ENCODE measurements around the gene PRR30.
"Not testable (repeated sequence)": the region's sequence is repeated elsewhere in the genome, so short reads cannot be mapped to it uniquely, and the experiment has no call there.

Gene PRR30

GRCh38 chr2:27139310-27139709 lies at the start of gene PRR30:
TSS of gene PRR30 (minus strand) at chr2:27139410. CDS start at chr2:27138329, 1,081 bp downstream.
- no peak for DNase-seq

- DNase-seq, result no peak
Measured at GRCh38 chr2:27186613-27187345, 47.6 kb upstream of the PRR30 start.

- DNase-seq, result no peak
Measured at GRCh38 chr2:27185331-27186026, 46.3 kb upstream of the PRR30 start.

GRCh38 chr2:27184115-27184514 lies 44.9 kb upstream of the PRR30 start:
- DNase-seq, result no peak

DNA sequence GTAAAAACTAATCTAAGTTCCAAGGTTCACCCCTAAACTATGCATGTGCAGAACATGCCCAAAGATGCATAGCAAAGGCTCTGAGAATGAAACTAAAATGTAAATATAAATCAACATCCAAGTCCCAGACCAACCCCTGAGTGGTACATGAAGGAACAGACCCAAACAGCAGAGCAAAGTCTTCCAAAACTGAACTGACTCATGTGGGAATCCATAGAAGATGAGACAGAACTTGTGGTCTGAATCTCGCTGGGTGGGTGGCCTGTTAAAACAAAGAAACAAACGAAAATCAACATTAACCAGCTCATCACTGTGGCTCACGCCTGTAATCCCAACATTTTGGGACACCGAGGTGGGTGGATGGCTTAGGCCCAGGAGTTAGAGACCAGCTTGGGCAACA lies 43.1 kb upstream of the PRR30 start:
- DNase-seq, result no peak

DNA sequence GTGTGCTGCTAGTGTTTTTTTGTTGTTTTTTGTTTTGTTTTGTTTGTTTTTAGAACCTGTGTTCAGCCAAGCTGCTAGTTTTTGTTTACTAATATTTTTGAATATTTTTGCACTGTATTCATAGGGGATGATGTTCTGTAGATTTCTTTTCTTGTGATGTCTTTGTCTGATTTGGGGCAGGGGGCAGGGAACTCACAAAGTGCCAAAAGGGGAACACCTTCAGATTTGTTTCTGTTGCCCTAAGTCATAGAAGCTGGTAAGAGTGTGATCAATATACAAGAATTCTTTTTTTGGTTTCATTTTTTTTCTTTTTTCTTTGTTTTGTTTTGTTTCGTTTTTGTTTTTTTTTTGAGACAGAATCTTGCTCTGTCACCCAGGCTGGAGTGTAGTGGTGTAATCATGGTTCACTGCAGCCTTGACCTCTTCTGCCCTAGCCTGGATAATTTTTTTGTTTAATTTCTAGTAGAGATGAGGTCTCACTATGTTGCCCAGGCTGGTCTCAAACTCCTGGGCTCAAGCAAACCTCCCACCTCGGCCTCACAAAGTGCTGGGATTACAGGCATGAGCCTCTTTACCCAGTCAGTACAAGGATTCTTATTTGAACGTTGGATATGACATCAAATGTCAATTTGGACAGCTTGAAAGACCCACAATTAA lies 40.3 kb upstream of the PRR30 start:
- DNase-seq, result no peak

GRCh38 chr2:27178469-27178868 lies 39.3 kb upstream of the PRR30 start:
- DNase-seq, result no peak

DNA sequence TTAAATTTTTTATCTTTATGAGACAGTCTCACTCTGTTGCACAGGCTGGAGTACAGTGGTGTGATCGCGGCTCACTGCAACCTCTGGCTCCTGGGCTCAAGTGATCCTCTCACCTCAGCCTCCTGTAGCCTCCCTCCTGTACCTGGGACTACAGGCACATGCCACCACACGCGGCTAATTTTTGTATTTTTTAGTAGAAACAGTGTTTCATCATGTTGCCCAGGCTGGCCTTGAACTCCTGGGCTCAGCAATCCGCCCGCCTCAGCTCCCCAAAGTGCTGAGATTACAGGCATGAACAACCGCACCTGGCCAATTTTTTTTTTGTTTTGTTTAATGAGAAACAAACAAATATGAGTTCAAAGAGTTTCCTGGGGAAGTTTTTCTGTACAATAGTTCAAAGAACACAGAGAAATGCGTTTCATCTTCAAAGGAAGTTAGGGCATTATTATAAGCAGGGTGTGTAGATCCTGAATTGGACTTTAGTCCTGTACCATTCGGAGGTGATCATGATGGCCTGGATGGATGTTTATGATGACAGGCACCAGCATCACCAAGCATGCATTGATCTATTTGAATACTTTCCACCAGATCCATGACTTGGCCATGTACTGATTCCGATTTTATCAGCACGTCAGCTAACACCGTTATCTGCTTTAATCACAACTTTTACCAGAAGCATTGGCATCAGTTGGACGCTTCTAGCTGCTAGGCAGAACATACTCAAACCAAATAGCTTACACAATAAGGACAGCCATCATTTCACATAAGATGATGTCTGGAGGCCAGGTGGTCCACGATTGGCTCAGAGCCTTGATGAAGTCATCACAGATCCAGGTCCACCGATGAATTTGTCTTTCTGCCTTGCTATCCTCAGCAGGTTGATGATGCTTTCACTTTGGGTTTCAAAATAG lies 38.5 kb upstream of the PRR30 start:
- no peak for DNase-seq

DNA sequence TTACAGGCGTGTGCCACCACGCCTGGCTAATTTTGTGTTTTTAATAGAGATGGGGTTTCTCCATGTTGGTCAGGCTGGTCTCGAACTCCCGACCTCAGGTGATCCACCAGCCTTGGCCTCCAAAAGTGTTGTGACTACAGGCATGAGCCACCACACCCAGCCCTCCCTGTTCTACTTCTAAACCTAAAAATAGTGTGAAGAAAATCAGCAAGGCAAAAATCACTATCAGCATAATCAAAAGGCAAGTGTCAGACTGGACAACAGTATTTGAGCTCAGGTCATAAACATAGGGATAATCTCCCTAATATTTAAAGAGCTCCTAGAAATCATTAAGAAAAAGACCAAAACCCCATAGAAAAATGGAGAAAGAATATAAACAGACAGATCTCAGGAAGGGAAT lies 36.6 kb upstream of the PRR30 start:
- DNase-seq, result not testable (repeated sequence)

DNA sequence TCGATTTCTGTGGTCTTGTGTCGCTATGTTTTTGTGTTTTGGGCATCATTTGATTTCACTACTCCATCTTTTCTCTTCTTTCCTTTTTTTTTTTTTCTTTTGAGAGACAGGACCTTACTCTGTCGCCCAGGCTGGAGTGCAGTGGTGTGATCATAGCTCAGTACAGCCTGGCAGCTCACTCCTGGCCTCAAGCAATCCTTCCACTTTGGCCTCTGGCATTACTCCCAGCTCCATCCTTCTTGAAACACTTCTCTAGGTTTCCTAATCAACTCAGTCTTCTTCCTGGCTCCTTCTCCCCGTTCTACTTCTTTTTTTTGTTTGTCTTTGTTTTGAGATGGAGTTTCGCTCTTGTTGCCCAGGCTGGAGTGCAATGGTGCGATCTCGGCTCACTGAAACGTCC lies 36.1 kb upstream of the PRR30 start:
- DNase-seq, result no peak

DNA sequence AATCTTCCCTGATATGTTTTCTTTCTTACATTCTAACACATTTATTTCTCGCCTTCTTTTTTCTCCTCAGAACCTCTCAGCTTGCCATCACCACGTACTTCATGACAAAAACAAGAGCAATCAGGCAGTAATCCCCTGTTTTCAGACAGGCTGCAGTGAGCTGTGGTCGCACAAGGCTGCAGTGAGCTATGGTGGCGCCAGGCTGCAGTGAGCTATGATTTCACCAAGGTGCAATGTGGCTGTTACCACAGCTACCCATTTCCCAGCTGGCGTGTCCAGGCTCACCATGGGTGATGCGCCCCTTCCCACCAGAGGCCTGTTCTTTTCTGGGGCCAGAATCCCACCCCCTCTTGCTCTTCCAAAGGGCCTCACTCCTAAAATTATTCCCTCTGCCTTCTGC lies 35.4 kb upstream of the PRR30 start:
- DNase-seq, result no peak

DNA sequence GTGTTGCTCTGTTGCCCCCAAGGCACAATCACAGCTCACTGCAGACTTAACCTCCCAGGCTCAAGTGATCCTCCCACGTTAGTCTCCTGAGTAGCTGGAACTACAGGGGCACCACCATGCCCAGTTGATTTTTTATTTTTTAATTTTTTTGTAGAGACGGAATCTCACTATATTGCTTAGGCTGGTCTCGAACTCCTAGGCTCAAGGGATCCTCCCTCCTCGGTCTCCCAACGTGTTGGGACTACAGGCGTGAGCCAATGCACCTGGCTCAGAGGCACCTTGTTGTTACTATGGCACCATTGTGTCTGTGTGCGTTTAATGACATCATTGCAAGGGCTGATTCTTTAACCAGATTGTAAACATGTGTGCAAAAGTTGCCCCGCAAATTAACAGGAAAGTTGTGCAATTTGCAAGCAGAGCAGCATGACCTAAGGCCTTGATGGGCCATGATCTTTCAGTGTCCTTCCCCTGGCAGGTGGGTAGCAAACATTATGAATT lies 32.2 kb upstream of the PRR30 start:
- DNase-seq, result no peak

DNA sequence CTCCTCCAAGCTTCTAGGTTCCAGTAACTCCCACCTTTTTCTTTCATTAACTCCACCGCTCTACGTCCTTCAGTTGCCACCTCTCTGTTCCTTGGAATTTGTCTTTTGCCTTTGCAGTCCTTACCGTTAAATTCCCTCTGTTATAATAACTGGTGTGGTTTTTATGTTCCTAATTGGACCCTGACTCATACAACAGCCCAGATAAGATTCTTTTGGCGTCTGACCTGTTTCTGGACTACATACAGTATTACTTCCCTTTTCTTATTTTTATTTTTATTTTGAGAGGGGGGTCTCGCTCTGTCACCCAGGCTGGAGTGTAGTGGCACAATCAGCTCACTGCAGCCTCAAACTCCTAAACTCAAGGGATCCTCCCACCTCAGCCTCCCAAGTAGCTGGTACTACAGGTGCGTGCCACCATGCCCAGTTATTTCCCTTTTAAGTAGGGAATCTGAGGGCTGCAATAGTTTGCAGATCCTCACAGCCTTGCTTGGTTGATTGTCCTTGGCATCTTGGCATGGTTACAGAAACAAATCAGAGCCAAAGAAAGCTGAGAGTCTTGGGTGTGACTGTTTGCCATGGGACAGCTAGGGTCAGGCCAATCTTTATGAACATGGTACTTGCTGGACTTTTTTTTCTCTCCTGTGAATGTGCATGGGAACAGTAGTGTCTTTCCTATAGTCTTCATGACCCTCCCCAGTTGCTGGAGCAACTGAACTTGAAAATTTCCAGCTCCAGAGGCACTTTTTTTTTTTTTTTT lies 31.5 kb upstream of the PRR30 start:
- DNase-seq, result no peak

GRCh38 chr2:27164960-27165763 lies 26.0 kb upstream of the PRR30 start:
- no peak for DNase-seq

DNA sequence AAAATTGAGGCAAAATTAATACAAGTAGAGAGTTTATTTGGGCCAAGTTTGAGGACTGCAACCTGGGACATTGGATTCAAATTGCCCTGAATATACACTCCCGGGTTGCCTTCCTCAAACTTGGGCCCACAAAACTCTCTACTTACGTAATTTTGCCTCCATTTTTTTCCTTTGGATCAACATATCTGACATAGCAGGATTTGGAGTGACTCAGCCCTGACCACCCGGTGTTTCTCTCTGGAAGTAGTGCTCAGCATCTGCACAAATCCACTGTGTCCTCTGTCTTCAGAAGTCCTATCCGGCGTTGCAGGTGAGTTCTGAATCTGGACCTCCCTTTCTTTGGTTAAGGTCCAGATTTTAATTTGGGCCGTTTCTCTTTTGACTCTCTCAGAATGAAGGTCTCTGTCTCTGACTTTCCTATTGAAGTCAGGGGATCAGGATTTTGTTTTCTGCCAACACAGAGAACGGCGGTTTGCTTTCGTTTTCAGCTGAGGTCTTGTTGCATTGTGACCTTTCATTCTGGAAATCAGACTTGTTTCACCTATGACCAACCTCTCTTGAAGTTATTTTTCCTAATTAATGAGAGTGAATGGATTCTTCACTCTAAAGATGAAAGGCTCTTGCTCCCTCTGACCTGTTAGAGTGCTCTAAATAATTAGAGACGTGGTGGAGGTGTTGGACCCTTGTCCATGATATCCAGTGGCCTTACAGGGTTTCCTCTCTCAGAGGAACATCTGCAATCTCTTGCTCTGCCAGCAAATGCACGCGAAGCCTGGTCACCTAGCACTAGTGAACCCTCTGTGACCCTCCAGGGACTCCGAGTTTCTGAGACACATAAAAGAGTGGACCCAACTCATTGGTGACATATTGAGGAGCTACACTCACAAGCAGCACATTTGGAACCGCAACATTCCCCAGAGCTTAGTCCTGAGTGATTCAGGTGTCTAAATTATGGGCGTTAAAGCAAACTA lies 23.2 kb upstream of the PRR30 start:
- DNase-seq, result no peak

- DNase-seq, result no peak
Measured at GRCh38 chr2:27160191-27160590, 21.0 kb upstream of the PRR30 start.

GRCh38 chr2:27159271-27159670 lies 20.1 kb upstream of the PRR30 start:
- DNase-seq, result no peak

DNA sequence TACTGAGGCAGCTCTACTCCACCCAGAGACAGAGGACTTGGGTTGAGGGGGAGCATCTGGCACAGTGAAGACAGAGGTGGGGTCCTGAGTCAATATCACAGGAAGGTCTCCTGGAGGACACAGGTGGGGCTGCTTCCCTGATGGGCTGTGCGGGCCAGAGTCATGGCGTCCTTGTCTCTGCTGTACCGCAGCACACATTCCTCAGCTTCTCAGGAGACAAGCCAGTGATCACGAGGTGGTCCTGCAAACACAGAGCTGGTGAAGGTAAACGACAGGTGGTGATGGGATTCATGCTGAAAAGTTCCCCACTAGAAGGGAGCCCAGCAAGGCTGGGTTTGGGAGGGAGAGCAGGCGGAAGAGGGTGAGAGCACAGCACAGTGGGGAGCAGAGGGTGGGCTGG lies 19.3 kb upstream of the PRR30 start:
- DNase-seq, result no peak

- no peak for DNase-seq
Measured at GRCh38 chr2:27155069-27155520, 15.9 kb upstream of the PRR30 start.

DNA sequence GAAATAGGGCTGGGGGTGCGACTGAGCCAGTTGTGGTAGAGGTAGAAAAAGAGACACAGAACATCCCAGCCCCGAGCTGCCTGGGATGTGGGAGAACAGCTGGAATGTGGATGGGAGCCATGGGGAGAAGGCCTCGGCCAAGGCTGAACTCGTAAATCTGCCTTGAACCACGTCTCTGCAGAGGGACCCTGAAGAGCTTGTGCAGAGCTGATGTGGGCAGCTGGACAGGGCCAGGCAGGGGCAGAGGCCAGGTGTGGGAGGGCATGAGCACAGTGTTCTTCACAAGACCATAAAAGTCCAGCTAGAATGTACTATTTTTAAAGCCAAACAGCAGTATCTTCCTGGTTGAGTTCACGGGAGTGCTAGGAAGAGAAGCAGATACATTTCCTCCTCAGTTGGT lies 15.3 kb upstream of the PRR30 start:
- no peak for DNase-seq

Data from activated CD4-positive, CD25-positive, alpha-beta regulatory T cell (primary cell).